ENCODE data around the gene TMEM184C. TPM values are rescaled to one million over a fixed set of nuclear protein-coding genes. Genes with fewer than 3 reads are reported as not detected.
A peak's percentile ranks its signal among the peaks of the same experiment; 100 is the strongest.

The TMEM184C gene
- 43.8 and 45.5 TPM in 2 replicates for total RNA-seq (2021)
- long read RNA-seq, full-length matches to known transcripts = 141 of 172 reads
- long read RNA-seq, partial matches to known transcripts = 9 of 172 reads
- long read RNA-seq, other reads (novel, unspliced or antisense) = 22 of 172 reads

- Mint-ChIP-seq H3K4me3 (peak within 1 kb of the TSS; percentile 92 to 97), H3K9me3 (no peaks in the 10 kb centered on the region), H3K27me3 (ENCODE audit: low read depth) (no peaks in the 10 kb centered on the region; the same call in 1 of the 2 replicates), H3K36me3 (ENCODE audit: insufficient read depth in 1 of 3, low read depth in 3 of 3) (peaks cover 7 to 17% (median 9%) of the 10 kb centered on the region in 3 experiments), H3K27ac (peak within 1 kb of the TSS; percentile 97 to 99 (median 99)), H3K4me1 (peaks cover 25% of the 10 kb centered on the region in 2 experiments)
- no peaks in the 10 kb centered on the region for H3K9me3 ChIP-seq (ENCODE audit: control insufficient read depth, low read depth, low read length)
- no peak within 1 kb of the TSS for H3K23ac ChIP-seq (ENCODE audit: insufficient read length, low read depth, low read length)
- peak within 1 kb of the TSS; percentile 87 for H3K9ac ChIP-seq (ENCODE audit: extremely low read depth, insufficient read length, low read length)
- peak within 1 kb of the TSS; percentile 78 for H3K18ac ChIP-seq (ENCODE audit: insufficient read length, low read depth, low read length)
- no peak within 1 kb of the TSS for H2BK12ac ChIP-seq (ENCODE audit: insufficient read length, low read depth, low read length)
- H3K56ac ChIP-seq (ENCODE audit: insufficient read length, low read depth, low read length) = no peak within 1 kb of the TSS
- no peak within 1 kb of the TSS for H2BK120ac ChIP-seq (ENCODE audit: low read depth, low read length, poor library complexity, severe bottlenecking)
- WGBS (ENCODE audit: extremely low coverage, insufficient read length, low lambda C conversion rate) = no CpG with 5 or more reads among the region's 37 CpGs
- peak within 1 kb of the TSS; percentile 98 for H3K4me2 ChIP-seq (ENCODE audit: insufficient read depth, insufficient read length, low read length)
- no peak within 1 kb of the TSS for H3T11ph ChIP-seq (ENCODE audit: low read length)
- H2BK15ac ChIP-seq (ENCODE audit: low read depth, low read length) = no peak within 1 kb of the TSS
- peak within 1 kb of the TSS; percentile 43 for H3K27ac ChIP-seq (ENCODE audit: insufficient read length, low read depth, low read length)
- peaks cover 5% of the 10 kb centered on the region for H3K23me2 ChIP-seq (ENCODE audit: insufficient read length, low read depth, low read length, poor library complexity, severe bottlenecking)
- H2AFZ ChIP-seq (ENCODE audit: low read length) = no peak within 1 kb of the TSS
- H3K79me1 ChIP-seq (ENCODE audit: insufficient read depth, low read depth, low read length, poor library complexity, severe bottlenecking) = no peaks in the 10 kb centered on the region
- TF ChIP-seq CTCF (conservative IDR thresholded peaks at IDR 0.05) = 0 out of 3 replicates have a peak, but pooled peaks have one; percentile 12
- peak within 1 kb of the TSS; percentile 35 for H2BK5ac ChIP-seq (ENCODE audit: insufficient read length, low read length)
- peaks cover 9% of the 10 kb centered on the region; the same call in 1 of the 2 replicates for H3K79me2 ChIP-seq (ENCODE audit: insufficient read depth, low read length)
- no peak within 1 kb of the TSS for H4K5ac ChIP-seq (ENCODE audit: insufficient read length, low read depth, low read length)
- H3K4me1 ChIP-seq (ENCODE audit: insufficient read depth, low read length) = no peaks in the 10 kb centered on the region
- H4K20me1 ChIP-seq (ENCODE audit: control insufficient read depth, insufficient read depth, insufficient read length) = no peaks in the 10 kb centered on the region
- H3K14ac ChIP-seq (ENCODE audit: insufficient read depth, low read length) = peak within 1 kb of the TSS; percentile 89
- no peaks in the 10 kb centered on the region for H3K27me3 ChIP-seq (ENCODE audit: insufficient read depth, low read length)
- H3K4ac ChIP-seq (ENCODE audit: low read depth, low read length) = no peak within 1 kb of the TSS
- no peak within 1 kb of the TSS for H4K8ac ChIP-seq (replicated peaks; ENCODE audit: insufficient read length, low read depth, low read length)
- H2BK20ac ChIP-seq (ENCODE audit: low read depth, low read length, poor library complexity, severe bottlenecking) = no peak within 1 kb of the TSS
- no peak within 1 kb of the TSS for H2AK5ac ChIP-seq (ENCODE audit: insufficient read length, low read length)
- peak; percentile 97 for DNase-seq
- H4K91ac ChIP-seq (ENCODE audit: insufficient read length, low read depth, low read length) = no peak within 1 kb of the TSS
Observed at GRCh38 chr4:147617173-147617840, at the start of gene TMEM184C. Gene TMEM184C (plus strand): TSS chr4:147617397. CDS start chr4:147617957, 560 bp downstream.
